GM12873 (cell line): Measurements from ENCODE around the gene RPN2.

Experiments
- TF ChIP-seq, protein P1 (sequence below): IDR thresholded peaks from 2 replicates; pipeline ENCODE4 v1.5.1; 2012; ENCODE audit warnings: low read depth, mild to moderate bottlenecking, moderate library complexity, low read length, control low read depth; ENCODE audit not compliant: insufficient read depth; ENCODE audit errors: missing control alignments

Gene RPN2

DNA sequence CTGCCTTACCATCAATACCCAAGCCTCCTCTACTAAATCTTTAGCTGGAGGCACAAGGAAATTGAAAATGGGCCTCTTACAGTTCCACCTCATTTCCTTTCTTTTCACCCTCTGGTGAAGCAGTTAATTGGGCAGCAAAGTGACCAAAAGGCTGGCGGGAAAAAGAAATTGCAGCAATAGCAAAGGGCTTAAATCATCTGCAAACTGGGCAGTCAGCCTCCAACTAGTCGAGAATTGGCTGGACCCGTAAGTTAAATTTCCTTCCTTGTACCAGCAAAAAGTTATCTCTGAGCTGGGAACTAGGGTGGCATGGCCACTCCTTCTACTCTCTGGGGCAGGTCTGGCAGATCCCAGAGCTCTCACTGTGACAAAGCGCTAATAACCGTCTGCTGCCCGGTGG lies 49.0 kb downstream of the RPN2 start:
- TF ChIP-seq, protein P1, sequence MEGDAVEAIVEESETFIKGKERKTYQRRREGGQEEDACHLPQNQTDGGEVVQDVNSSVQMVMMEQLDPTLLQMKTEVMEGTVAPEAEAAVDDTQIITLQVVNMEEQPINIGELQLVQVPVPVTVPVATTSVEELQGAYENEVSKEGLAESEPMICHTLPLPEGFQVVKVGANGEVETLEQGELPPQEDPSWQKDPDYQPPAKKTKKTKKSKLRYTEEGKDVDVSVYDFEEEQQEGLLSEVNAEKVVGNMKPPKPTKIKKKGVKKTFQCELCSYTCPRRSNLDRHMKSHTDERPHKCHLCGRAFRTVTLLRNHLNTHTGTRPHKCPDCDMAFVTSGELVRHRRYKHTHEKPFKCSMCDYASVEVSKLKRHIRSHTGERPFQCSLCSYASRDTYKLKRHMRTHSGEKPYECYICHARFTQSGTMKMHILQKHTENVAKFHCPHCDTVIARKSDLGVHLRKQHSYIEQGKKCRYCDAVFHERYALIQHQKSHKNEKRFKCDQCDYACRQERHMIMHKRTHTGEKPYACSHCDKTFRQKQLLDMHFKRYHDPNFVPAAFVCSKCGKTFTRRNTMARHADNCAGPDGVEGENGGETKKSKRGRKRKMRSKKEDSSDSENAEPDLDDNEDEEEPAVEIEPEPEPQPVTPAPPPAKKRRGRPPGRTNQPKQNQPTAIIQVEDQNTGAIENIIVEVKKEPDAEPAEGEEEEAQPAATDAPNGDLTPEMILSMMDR, result no peak

DNA sequence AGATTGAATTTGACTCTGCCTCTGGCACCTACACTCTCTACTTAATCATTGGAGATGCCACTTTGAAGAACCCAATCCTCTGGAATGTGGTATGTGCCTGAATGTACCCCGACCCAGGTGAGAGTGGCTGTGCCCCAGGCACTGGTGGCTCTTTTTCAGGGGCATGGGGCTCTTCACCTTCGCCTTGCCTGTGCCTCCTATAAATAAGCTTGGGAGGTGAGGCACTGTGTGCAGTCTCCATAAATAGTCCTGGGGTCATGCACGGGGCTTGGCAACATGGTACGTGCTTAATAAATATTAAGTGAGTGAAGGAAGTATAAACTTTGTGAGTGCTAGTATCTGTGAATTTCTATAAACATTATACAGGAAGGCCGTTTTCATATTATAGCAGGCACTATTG lies 49.5 kb downstream of the RPN2 start:
- TF ChIP-seq, protein P1, result no peak

DNA sequence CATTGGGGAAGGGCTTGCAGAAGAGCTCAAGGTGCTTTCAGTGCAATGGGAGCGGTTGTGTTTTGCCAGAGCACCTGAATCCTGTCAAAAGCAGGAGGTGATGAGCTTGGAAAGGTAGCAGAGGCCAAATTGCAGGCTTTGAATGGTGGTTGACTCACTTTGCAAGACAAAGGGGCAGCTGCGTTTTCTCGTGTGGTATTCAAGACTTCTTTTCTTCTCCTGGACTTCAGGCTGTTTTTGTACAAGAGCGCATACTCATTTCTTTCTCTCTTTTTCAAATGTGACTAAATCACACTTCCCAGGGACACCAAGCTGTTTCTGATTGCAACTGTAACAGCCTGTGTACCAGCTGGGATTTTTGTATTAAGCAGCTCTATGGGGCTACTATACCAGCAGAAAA lies 50.2 kb downstream of the RPN2 start:
- TF ChIP-seq, protein P1, result no peak

DNA sequence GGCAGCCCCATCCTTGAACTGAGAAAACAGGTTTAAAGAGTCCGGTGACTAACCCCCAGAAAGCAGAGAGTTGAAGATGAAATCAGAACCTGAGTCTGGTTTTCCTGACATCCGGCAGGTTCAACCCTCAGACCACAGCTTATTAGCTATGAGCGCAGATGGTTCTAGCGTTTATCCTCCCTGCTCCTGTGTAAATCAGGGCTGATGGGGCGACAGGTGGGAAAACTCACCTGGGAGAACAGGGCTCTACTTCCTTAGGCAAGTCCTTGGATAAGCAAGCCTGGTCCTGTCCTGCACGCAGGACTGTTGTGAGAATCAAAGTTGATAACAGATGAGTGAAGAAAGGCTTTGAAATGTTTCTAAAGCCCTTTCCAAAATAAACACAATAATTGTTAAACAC lies 51.1 kb downstream of the RPN2 start:
- TF ChIP-seq, protein P1, result no peak

DNA sequence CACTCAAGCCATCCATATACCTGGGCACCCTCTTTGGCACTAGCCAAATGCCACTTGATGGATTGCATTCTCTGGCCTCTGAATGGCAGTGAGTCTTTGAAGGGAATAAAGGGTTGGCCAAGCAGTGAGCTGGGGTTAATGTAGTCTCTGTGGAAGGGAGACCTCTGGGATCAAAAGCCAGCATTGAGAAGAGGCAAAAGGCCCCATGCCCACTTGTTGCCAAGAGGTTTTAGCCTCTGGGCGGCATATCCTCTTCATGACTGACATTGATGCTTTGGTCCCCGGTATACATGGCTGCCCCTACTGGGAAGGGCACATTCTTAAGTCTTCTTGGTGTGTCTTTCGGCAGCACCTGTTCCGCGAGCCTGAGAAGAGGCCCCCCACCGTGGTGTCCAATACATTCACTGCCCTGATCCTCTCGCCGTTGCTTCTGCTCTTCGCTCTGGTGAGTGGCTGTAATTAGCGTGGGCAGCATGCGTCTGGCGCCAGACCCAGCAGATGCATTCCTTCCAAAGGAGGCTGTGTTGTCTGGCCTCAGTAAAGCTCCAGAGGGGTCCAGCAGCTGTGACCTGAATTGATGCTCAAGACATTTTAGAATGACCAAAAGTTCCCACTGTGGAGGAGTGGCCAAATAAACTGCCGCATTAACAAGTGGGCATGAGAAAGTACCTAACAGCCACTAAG lies 53.0 kb downstream of the RPN2 start:
- TF ChIP-seq, protein P1, result no peak

DNA sequence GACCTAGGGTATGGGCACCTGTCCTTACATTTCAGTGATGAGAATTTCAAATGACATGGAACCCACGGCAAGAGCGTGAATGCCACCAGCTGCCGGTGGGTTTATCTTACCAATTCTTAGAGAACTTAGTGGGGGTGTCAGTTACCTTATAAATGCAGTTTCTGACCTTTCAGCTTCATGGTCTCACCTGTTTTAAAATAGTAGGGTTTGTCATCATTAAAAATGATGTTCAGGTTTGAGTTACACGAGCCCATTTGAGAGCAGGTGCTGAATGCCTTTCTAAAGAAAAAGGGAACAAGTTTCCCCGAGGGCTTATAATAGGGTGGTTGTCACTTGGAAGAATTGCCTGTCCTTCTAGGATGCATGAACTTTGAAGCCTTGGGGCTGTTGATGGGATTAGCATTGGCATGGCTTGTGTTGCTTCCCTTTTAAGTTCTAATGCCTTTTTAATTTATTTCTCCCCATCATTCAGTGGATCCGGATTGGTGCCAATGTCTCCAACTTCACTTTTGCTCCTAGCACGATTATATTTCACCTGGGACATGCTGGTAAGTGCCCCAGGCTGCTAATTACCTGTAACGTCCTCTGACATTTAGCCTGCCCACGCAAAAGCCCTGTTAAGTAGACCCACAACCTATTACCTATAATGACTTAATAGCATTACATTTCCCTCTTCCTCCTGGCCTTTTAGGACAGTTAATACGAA lies 54.6 kb downstream of the RPN2 start:
- TF ChIP-seq, protein P1, result no peak

DNA sequence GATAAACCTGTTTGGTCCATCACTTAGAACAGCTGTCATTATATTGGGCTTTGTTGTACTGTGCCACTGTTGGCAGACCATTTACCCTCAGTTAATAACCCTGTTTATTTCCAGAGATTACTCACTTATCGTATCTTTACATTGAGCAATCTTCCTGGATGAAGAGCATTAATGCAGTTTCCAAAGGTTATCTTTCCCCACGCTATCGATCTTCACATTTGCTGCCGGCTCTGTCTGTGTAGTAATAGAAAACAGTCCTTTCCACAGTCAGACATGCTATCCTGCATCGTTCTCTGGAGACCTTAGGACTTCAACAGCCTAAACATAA lies 55.1 kb downstream of the RPN2 start:
- TF ChIP-seq, protein P1, result no peak
